ENCODE results near the gene NRXN2. TPM values are rescaled to one million over a fixed set of nuclear protein-coding genes. Genes with fewer than 3 reads are reported as not detected.

Gene NRXN2
- total and polyA plus RNA-seq, 2 of the 13 experiments (the other 11 are each of a cell fraction or from before 2014, with no cell fraction given): not detected

DNA sequence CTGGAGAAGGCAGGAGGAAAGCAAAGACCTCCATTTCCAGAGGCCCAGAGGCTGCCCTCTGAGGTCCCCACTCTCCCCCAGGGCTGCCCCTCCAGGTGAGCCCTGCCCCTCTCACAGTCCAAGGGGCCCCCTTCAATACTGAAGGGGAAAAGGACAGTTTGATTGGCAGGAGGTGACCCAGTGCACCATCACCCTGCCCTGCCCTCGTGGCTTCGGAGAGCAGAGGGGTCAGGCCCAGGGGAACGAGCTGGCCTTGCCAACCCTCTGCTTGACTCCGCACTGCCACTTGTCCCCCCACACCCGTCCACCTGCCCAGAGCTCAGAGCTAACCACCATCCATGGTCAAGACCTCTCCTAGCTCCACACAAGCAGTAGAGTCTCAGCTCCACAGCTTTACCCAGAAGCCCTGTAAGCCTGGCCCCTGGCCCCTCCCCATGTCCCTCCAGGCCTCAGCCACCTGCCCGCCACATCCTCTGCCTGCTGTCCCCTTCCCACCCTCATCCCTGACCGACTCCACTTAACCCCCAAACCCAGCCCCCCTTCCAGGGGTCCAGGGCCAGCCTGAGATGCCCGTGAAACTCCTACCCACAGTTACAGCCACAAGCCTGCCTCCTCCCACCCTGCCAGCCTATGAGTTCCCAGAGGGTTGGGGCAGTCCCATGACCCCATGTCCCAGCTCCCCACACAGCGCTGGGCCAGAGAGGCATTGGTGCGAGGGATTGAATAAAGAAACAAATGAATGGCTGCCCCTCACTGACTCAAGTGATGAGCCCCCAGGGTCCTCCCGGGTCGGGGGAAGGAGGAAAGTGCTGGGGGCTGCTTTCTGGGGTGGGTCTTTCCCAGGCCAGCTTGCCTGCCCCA is 121.2 kb downstream of the NRXN2 start (continued):
- TF ChIP-seq, protein P1, sequence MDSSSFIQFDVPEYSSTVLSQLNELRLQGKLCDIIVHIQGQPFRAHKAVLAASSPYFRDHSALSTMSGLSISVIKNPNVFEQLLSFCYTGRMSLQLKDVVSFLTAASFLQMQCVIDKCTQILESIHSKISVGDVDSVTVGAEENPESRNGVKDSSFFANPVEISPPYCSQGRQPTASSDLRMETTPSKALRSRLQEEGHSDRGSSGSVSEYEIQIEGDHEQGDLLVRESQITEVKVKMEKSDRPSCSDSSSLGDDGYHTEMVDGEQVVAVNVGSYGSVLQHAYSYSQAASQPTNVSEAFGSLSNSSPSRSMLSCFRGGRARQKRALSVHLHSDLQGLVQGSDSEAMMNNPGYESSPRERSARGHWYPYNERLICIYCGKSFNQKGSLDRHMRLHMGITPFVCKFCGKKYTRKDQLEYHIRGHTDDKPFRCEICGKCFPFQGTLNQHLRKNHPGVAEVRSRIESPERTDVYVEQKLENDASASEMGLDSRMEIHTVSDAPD (CRISPR knock-in tag; IDR thresholded peaks at IDR 0.05): no peak
- TF ChIP-seq DR1 (CRISPR knock-in tag; IDR thresholded peaks at IDR 0.05): no peak
- TF ChIP-seq ZBTB7B (CRISPR knock-in tag; IDR thresholded peaks at IDR 0.05): no peak

DNA sequence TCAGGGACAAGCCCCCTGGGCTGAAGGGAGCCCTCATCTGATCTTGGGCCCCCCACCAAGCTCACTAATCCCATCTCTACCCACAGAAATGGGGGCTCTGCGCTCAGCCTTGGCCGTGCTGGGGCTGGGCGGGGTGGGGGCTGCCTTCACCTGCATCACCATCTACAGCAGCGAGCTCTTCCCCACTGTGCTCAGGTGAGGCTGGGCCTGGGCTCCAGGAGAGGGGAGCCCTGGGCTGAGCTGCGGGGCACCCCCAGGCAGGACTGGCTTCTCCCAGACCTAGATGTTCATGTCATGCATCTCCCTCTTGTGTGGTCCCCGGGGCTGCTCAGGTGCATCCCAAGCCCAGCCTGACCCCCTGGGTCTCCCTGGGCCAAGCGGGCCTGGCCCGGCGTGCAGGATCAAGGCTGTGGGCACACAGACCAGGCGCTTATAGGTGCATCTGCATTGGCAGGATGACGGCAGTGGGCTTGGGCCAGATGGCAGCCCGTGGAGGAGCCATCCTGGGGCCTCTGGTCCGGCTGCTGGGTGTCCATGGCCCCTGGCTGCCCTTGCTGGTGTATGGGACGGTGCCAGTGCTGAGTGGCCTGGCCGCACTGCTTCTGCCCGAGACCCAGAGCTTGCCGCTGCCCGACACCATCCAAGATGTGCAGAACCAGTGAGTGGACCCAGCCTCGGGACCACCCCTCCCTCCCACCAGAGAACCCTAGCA is 122.6 kb downstream of the NRXN2 start:
- 70% methylated on average over 4 of the region's 19 CpGs for WGBS (ENCODE audit: low lambda C conversion rate)
- TF ChIP-seq MAFF (IDR thresholded peaks at IDR 0.05; ENCODE audit: low read depth, low read length): no peak
- TF ChIP-seq ETV5 (CRISPR knock-in tag; IDR thresholded peaks at IDR 0.05; ENCODE audit: borderline replicate concordance): no peak
- no peak for TF ChIP-seq TOPORS (CRISPR knock-in tag; IDR thresholded peaks at IDR 0.05)
- TF ChIP-seq RFX1 (IDR thresholded peaks at IDR 0.05): no peak
- TF ChIP-seq, protein P2, sequence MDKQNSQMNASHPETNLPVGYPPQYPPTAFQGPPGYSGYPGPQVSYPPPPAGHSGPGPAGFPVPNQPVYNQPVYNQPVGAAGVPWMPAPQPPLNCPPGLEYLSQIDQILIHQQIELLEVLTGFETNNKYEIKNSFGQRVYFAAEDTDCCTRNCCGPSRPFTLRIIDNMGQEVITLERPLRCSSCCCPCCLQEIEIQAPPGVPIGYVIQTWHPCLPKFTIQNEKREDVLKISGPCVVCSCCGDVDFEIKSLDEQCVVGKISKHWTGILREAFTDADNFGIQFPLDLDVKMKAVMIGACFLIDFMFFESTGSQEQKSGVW (CRISPR knock-in tag; IDR thresholded peaks at IDR 0.05; ENCODE audit: borderline replicate concordance): no peak
- TF ChIP-seq ZNF660 (CRISPR knock-in tag; IDR thresholded peaks at IDR 0.05; ENCODE audit: borderline replicate concordance, low read depth): no peak
- TF ChIP-seq CEBPG (CRISPR knock-in tag; IDR thresholded peaks at IDR 0.05): no peak
- TF ChIP-seq, protein P3, sequence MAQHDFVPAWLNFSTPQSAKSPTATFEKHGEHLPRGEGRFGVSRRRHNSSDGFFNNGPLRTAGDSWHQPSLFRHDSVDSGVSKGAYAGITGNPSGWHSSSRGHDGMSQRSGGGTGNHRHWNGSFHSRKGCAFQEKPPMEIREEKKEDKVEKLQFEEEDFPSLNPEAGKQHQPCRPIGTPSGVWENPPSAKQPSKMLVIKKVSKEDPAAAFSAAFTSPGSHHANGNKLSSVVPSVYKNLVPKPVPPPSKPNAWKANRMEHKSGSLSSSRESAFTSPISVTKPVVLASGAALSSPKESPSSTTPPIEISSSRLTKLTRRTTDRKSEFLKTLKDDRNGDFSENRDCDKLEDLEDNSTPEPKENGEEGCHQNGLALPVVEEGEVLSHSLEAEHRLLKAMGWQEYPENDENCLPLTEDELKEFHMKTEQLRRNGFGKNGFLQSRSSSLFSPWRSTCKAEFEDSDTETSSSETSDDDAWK (CRISPR knock-in tag; IDR thresholded peaks at IDR 0.05): no peak
- no peak for TF ChIP-seq ZNF678 (CRISPR knock-in tag; IDR thresholded peaks at IDR 0.05)
- TF ChIP-seq, protein P4, sequence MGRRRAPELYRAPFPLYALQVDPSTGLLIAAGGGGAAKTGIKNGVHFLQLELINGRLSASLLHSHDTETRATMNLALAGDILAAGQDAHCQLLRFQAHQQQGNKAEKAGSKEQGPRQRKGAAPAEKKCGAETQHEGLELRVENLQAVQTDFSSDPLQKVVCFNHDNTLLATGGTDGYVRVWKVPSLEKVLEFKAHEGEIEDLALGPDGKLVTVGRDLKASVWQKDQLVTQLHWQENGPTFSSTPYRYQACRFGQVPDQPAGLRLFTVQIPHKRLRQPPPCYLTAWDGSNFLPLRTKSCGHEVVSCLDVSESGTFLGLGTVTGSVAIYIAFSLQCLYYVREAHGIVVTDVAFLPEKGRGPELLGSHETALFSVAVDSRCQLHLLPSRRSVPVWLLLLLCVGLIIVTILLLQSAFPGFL (CRISPR knock-in tag; IDR thresholded peaks at IDR 0.05): no peak

More for the DNA sequence above, 122.6 kb downstream of the NRXN2 start:
- CTCF ChIA-PET (ENCODE audit: low intra/inter-chr PET ratio, low total read pairs): no interaction called here
- H3K36me3 ChIP-seq (replicated peaks in 1 of 2; ENCODE audit: control insufficient read depth in 1 of 2, insufficient read depth in 2 of 2, low read length in 2 of 2): no peaks in the 10 kb centered on the region
- FAIRE-seq: no peak
- intact Hi-C loops (cut with micrococcal nuclease; ENCODE audit: unreplicated experiment) (no loop called here), in situ Hi-C loops (cut with HindIII; ENCODE audit: extremely low pct_ligation_motif_present, low pct_unique_long_range_greater_than_20kb) (no loop called here)
- no peak overlapping the region for H3K4me2 ChIP-seq (ENCODE audit: low read depth, low read length)
- ATAC-seq: no peak
- peaks cover 10 to 27% of the 10 kb centered on the region in 2 experiments; a peak in 3 of 5 replicates for H3K27me3 ChIP-seq (ENCODE audit: control insufficient read depth in 1 of 2, insufficient read depth in 2 of 2, low read length in 2 of 2)
- H3K9ac ChIP-seq (ENCODE audit: insufficient read depth, low read depth, low read length): no peak overlapping the region
- no peak overlapping the region for H3K4me3 ChIP-seq (replicated peaks in 1 of 3; ENCODE audit: insufficient read depth in 1 of 3, low read depth in 2 of 3, low read length in 3 of 3)
- no peaks in the 10 kb centered on the region for H3K79me2 ChIP-seq (ENCODE audit: insufficient read depth, low read length)
- no peaks in the 10 kb centered on the region; the same call in 1 of the 2 replicates for H3K4me1 ChIP-seq (ENCODE audit: insufficient read depth, low read length)
- POLR2A ChIA-PET: no interaction called here
- H3K9me3 ChIP-seq (ENCODE audit: low read length): peaks cover 10% of the 10 kb centered on the region
- no TSS peak for BruUV-seq (replicated peaks)
- H4K20me1 ChIP-seq (ENCODE audit: insufficient read depth, low read length): no peaks in the 10 kb centered on the region
- H2AFZ ChIP-seq (ENCODE audit: low read length): no peak overlapping the region
- no peak overlapping the region for H3K27ac ChIP-seq (ENCODE audit: extremely low read length, insufficient read depth, low read length)
- no peak for DNase-seq (ENCODE audit: low spot score)
